Muscle layer of colon (tissue), 2 donors: ENCODE data around the gene DCP1A.
"Not testable (repeated sequence)": the region's sequence is repeated elsewhere in the genome, so short reads cannot be mapped to it uniquely, and the experiment has no call there.

ENCODE experiments used
- H3K27ac ChIP-seq: one replicate; pipeline ENCODE4 v1.7.0; 2013; ENCODE audit warnings: low read depth, mild to moderate bottlenecking, low read length, moderate library complexity
- H3K27me3 ChIP-seq, 2 donors: one replicate each; pipeline ENCODE4 v1.7.0; 2013; ENCODE audit warnings: low read length in 2 of 2, mild to moderate bottlenecking in 2 of 2; ENCODE audit not compliant: insufficient read depth in 2 of 2, control insufficient read depth in 1 of 2
- H3K36me3 ChIP-seq: one replicate; pipeline ENCODE4 v1.7.0; 2013; ENCODE audit warnings: mild to moderate bottlenecking, low read length; ENCODE audit not compliant: insufficient read depth
- H3K4me1 ChIP-seq: one replicate; pipeline ENCODE4 v1.7.0; 2013; ENCODE audit warnings: mild to moderate bottlenecking, low read length; ENCODE audit not compliant: insufficient read depth
- H3K4me3 ChIP-seq, 2 donors: one replicate each; pipeline ENCODE4 v1.7.0; 2013; ENCODE audit warnings: low read length in 2 of 2, low read depth in 1 of 2, mild to moderate bottlenecking in 1 of 2, moderate library complexity in 1 of 2
- H3K9ac ChIP-seq: one replicate; pipeline ENCODE4 v1.7.0; 2013; ENCODE audit warnings: low read length
- H3K9me3 ChIP-seq: one replicate; pipeline ENCODE4 v1.7.0; 2013; ENCODE audit warnings: mild to moderate bottlenecking, low read length
- donor health status: abdominal sarcoma.
- donor health status: Adenocarcinoma of cecum.

Gene DCP1A

GRCh38 chr3:53347261-53348064 is at the start of gene DCP1A:
Gene DCP1A, minus strand, starts transcription at chr3:53347543. Its CDS starts 26 bp downstream, at chr3:53347517.
- Histone ChIP-seq H3K9ac (peak within 1 kb of the TSS; percentile 90), H3K4me1 (peaks cover 22% of the 10 kb centered on the region), H3K27me3 (no peaks in the 10 kb centered on the region)

GRCh38 chr3:53384465-53385423 is 37.4 kb upstream of the DCP1A start:
- H3K36me3 ChIP-seq, result no peaks in the 10 kb centered on the region
- H3K27me3 ChIP-seq, result no peaks in the 10 kb centered on the region
- H3K4me3 ChIP-seq, result no peak overlapping the region
- H3K9me3 ChIP-seq, result no peaks in the 10 kb centered on the region
- H3K9ac ChIP-seq, result no peak overlapping the region
- no peaks in the 10 kb centered on the region for H3K4me1 ChIP-seq
- no peak overlapping the region for H3K27ac ChIP-seq

More at GRCh38 chr3:53347261-53348064, at the start of gene DCP1A:
- H3K36me3 ChIP-seq, result peaks cover 17% of the 10 kb centered on the region
- peak within 1 kb of the TSS; percentile 96 for H3K27ac ChIP-seq
- H3K9me3 ChIP-seq, result no peaks in the 10 kb centered on the region
- H3K4me3 ChIP-seq, result peak within 1 kb of the TSS; percentile 67 to 86

GRCh38 chr3:53382106-53382505 is 34.8 kb upstream of the DCP1A start:
- H3K27ac ChIP-seq, result no peak overlapping the region
- H3K9me3 ChIP-seq, result no peaks in the 10 kb centered on the region
- no peak overlapping the region for H3K9ac ChIP-seq
- no peaks in the 10 kb centered on the region for H3K4me1 ChIP-seq
- no peaks in the 10 kb centered on the region for H3K27me3 ChIP-seq
- no peak overlapping the region for H3K4me3 ChIP-seq
- H3K36me3 ChIP-seq, result no peaks in the 10 kb centered on the region

- Histone ChIP-seq H3K4me1 (no peaks in the 10 kb centered on the region), H3K9ac (no peak overlapping the region), H3K4me3 (no peak overlapping the region), H3K27ac (no peak overlapping the region), H3K9me3 (no peaks in the 10 kb centered on the region), H3K36me3 (no peaks in the 10 kb centered on the region), H3K27me3 (no peaks in the 10 kb centered on the region)
Measured at GRCh38 chr3:53380306-53380705, 33.0 kb upstream of the DCP1A start.

- H3K9me3 ChIP-seq, result no peaks in the 10 kb centered on the region
- no peaks in the 10 kb centered on the region for H3K36me3 ChIP-seq
- H3K4me3 ChIP-seq, result no peak overlapping the region
- H3K27me3 ChIP-seq, result no peaks in the 10 kb centered on the region
- no peaks in the 10 kb centered on the region for H3K4me1 ChIP-seq
- H3K27ac ChIP-seq, result no peak overlapping the region
- no peak overlapping the region for H3K9ac ChIP-seq
Measured at GRCh38 chr3:53379898-53380297, 32.6 kb upstream of the DCP1A start.

- Histone ChIP-seq H3K27ac (no peak overlapping the region), H3K9ac (no peak overlapping the region), H3K27me3 (no peaks in the 10 kb centered on the region), H3K4me3 (no peak overlapping the region), H3K9me3 (no peaks in the 10 kb centered on the region), H3K4me1 (no peaks in the 10 kb centered on the region), H3K36me3 (no peaks in the 10 kb centered on the region)
Measured at GRCh38 chr3:53377794-53378193, 30.5 kb upstream of the DCP1A start.

GRCh38 chr3:53376679-53377078 is 29.3 kb upstream of the DCP1A start:
- no peaks in the 10 kb centered on the region for H3K4me1 ChIP-seq
- H3K9me3 ChIP-seq, result no peaks in the 10 kb centered on the region
- H3K9ac ChIP-seq, result no peak overlapping the region
- no peak overlapping the region for H3K4me3 ChIP-seq
- no peaks in the 10 kb centered on the region for H3K27me3 ChIP-seq
- no peak overlapping the region for H3K27ac ChIP-seq
- no peaks in the 10 kb centered on the region for H3K36me3 ChIP-seq

GRCh38 chr3:53375019-53375418 is 27.7 kb upstream of the DCP1A start:
- H3K4me3 ChIP-seq, result no peak overlapping the region

GRCh38 chr3:53370719-53371118 is 23.4 kb upstream of the DCP1A start:
- not testable (repeated sequence) for H3K9me3 ChIP-seq, H3K9ac ChIP-seq, H3K4me1 ChIP-seq, H3K4me3 ChIP-seq, H3K27ac ChIP-seq, H3K27me3 ChIP-seq, H3K36me3 ChIP-seq

More at GRCh38 chr3:53375019-53375418, 27.7 kb upstream of the DCP1A start:
- H3K4me1 ChIP-seq, result no peaks in the 10 kb centered on the region
- no peaks in the 10 kb centered on the region for H3K36me3 ChIP-seq
- no peak overlapping the region for H3K9ac ChIP-seq
- no peaks in the 10 kb centered on the region for H3K9me3 ChIP-seq
- no peaks in the 10 kb centered on the region for H3K27me3 ChIP-seq
- no peak overlapping the region for H3K27ac ChIP-seq

GRCh38 chr3:53361852-53362251 is 14.5 kb upstream of the DCP1A start:
- H3K4me3 ChIP-seq, result no peak overlapping the region
- no peak overlapping the region for H3K27ac ChIP-seq
- H3K9ac ChIP-seq, result no peak overlapping the region
- H3K9me3 ChIP-seq, result no peaks in the 10 kb centered on the region
- no peaks in the 10 kb centered on the region for H3K4me1 ChIP-seq
- no peaks in the 10 kb centered on the region for H3K36me3 ChIP-seq
- H3K27me3 ChIP-seq, result no peaks in the 10 kb centered on the region

- no peaks in the 10 kb centered on the region for H3K4me1 ChIP-seq
- no peak overlapping the region for H3K27ac ChIP-seq
- H3K27me3 ChIP-seq, result no peaks in the 10 kb centered on the region
- no peak overlapping the region for H3K9ac ChIP-seq
- no peaks in the 10 kb centered on the region for H3K36me3 ChIP-seq
- H3K9me3 ChIP-seq, result no peaks in the 10 kb centered on the region
- H3K4me3 ChIP-seq, result no peak overlapping the region
Measured at GRCh38 chr3:53357458-53357857, 10.1 kb upstream of the DCP1A start.
